ENCODE measurements around the gene NANOS3. TPM values are rescaled to one million over a fixed set of nuclear protein-coding genes. Genes with fewer than 3 reads are reported as not detected.
A peak's percentile ranks its signal among the peaks of the same experiment; 100 is the strongest.

The NANOS3 gene
- total and polyA plus RNA-seq, 2 experiments from 2014 or later: 2.7 TPM; not detected in 1

GRCh38 chr19:13842291-13843103, 34.4 kb upstream of the NANOS3 start:
- peak overlapping the region; percentile 97 for H3K4me2 ChIP-seq (ENCODE audit: unreplicated experiment)
- peaks cover 48% of the 10 kb centered on the region for H3F3A ChIP-seq (ENCODE audit: insufficient read depth)
- peak; percentile 86 for DNase-seq
- H3K4me1 ChIP-seq (ENCODE audit: insufficient read depth): peaks cover 31% of the 10 kb centered on the region
- peaks cover 56% of the 10 kb centered on the region for H3K79me2 ChIP-seq (ENCODE audit: insufficient read depth)
- H3K9me2 ChIP-seq (ENCODE audit: insufficient read depth): no peaks in the 10 kb centered on the region
- H3K9ac ChIP-seq: peak overlapping the region; percentile 100
- H3K27ac ChIP-seq: peak overlapping the region; percentile 100
- H3K27me3 ChIP-seq (replicated peaks; ENCODE audit: insufficient read depth): no peaks in the 10 kb centered on the region
- TF ChIP-seq EZH2 (IDR thresholded peaks at IDR 0.05; ENCODE audit: insufficient read depth, poor library complexity, severe bottlenecking): no peak
- TF ChIP-seq EZH2phosphoT487 (IDR thresholded peaks at IDR 0.05; ENCODE audit: insufficient read depth, low read depth): no peak
- H2AFZ ChIP-seq: peak overlapping the region; percentile 37; the same call in 1 of the 2 replicates
- peaks cover under 1% of the 10 kb centered on the region; the same call in 1 of the 2 replicates for H3K36me3 ChIP-seq (ENCODE audit: low read depth)
- in situ Hi-C loops (cut with MboI): no loop called here
- no peaks in the 10 kb centered on the region for H3K9me3 ChIP-seq (ENCODE audit: low read depth)
- WGBS, 2 experiments (ENCODE audit: low coverage in 1 of 2, low lambda C conversion rate in 2 of 2, missing lambda C conversion rate in 2 of 2): 1 to 2% methylated on average over 10 to 58 of the region's 95 CpGs
- H4K20me1 ChIP-seq (ENCODE audit: insufficient read depth): no peaks in the 10 kb centered on the region
- peak overlapping the region; percentile 98 for H3K4me3 ChIP-seq

- Histone ChIP-seq H3K9ac (peak overlapping the region; percentile 100), H3K4me3 (peak overlapping the region; percentile 98), H3K9me3 (ENCODE audit: low read depth) (no peaks in the 10 kb centered on the region), H2AFZ (peak overlapping the region; percentile 37; the same call in 1 of the 2 replicates), H3F3A (ENCODE audit: insufficient read depth) (peaks cover 44% of the 10 kb centered on the region), H3K9me2 (ENCODE audit: insufficient read depth) (no peaks in the 10 kb centered on the region), H3K27ac (peak overlapping the region; percentile 100), H3K27me3 (replicated peaks; ENCODE audit: insufficient read depth) (no peaks in the 10 kb centered on the region), H4K20me1 (ENCODE audit: insufficient read depth) (no peaks in the 10 kb centered on the region), H3K4me1 (ENCODE audit: insufficient read depth) (peaks cover 28% of the 10 kb centered on the region), H3K79me2 (ENCODE audit: insufficient read depth) (peaks cover 48% of the 10 kb centered on the region), H3K4me2 (ENCODE audit: unreplicated experiment) (peak overlapping the region; percentile 97), H3K36me3 (ENCODE audit: low read depth) (no peaks in the 10 kb centered on the region)
- peak; percentile 76 for DNase-seq
- in situ Hi-C loops (cut with MboI): no loop called here
- WGBS, 2 experiments (ENCODE audit: low coverage in 1 of 2, low lambda C conversion rate in 2 of 2, missing lambda C conversion rate in 2 of 2): 7 to 12% methylated on average over 17 to 24 of the region's 24 CpGs
- TF ChIP-seq EZH2 (IDR thresholded peaks at IDR 0.05; ENCODE audit: insufficient read depth, poor library complexity, severe bottlenecking) (no peak), EZH2phosphoT487 (IDR thresholded peaks at IDR 0.05; ENCODE audit: insufficient read depth, low read depth) (no peak)
These were observed 33.6 kb upstream of the NANOS3 start for GRCh38 chr19:13843104-13843921.

- 82 to 84% methylated on average over 6 to 7 of the region's 7 CpGs for WGBS, 2 experiments (ENCODE audit: low coverage in 1 of 2, low lambda C conversion rate in 2 of 2, missing lambda C conversion rate in 2 of 2)
- Histone ChIP-seq H3K9me3 (ENCODE audit: low read depth) (no peaks in the 10 kb centered on the region), H3K36me3 (ENCODE audit: low read depth) (no peaks in the 10 kb centered on the region), H3K27ac (peak overlapping the region; percentile 100), H2AFZ (no peak overlapping the region), H4K20me1 (ENCODE audit: insufficient read depth) (no peaks in the 10 kb centered on the region), H3K9ac (peak overlapping the region; percentile 100; the same call in 1 of the 2 replicates), H3F3A (ENCODE audit: insufficient read depth) (peaks cover 50% of the 10 kb centered on the region), H3K27me3 (replicated peaks; ENCODE audit: insufficient read depth) (no peaks in the 10 kb centered on the region), H3K4me2 (ENCODE audit: unreplicated experiment) (peak overlapping the region; percentile 97), H3K4me3 (no peak overlapping the region), H3K9me2 (ENCODE audit: insufficient read depth) (no peaks in the 10 kb centered on the region), H3K4me1 (ENCODE audit: insufficient read depth) (peaks cover 23% of the 10 kb centered on the region), H3K79me2 (ENCODE audit: insufficient read depth) (peaks cover 39% of the 10 kb centered on the region)
- peak; percentile 25 for DNase-seq
- no peak for TF ChIP-seq EZH2phosphoT487 (IDR thresholded peaks at IDR 0.05; ENCODE audit: insufficient read depth, low read depth)
- no peak for TF ChIP-seq EZH2 (IDR thresholded peaks at IDR 0.05; ENCODE audit: insufficient read depth, poor library complexity, severe bottlenecking)
- in situ Hi-C loops (cut with MboI): no loop called here
These were observed 32.8 kb upstream of the NANOS3 start for GRCh38 chr19:13844130-13844631.
